ENCODE measurements around the gene ZNF300.
"Not testable (repeated sequence)": the region's sequence is repeated elsewhere in the genome, so short reads cannot be mapped to it uniquely, and the experiment has no call there.

ZNF300 gene

DNA sequence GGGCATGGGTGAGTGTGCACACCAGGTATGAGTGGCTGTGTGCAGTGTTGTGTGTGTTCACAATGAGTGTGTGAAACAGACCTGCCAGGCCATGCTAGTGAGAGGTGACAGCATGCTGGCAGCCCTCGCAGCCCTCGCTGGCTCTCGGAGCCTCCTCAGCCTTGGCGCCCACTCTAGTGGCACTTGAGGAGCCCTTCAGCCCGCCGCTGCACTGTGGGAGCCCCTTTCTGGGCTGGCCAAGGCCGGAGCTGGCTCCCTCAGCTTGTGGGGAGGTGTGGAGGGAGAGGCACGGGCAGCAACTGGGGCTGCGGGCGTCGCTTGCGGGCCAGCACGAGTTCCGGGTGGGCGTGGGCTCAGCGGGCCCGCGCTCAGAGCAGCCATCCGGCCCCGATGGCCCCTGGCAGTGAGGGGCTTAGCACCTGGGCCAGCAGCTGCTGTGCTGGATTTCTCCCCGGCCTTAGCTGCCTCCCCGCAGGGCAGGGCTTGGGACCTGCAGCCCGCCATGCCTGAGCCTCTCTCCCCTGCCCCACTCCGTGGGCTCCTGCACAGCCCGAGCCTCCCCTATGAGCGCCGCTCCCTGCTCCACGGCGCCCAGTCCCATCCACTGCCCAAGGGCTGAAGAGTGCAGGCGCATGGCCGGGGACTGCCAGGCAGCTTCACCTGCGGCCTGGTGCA, 59.5 kb downstream of the ZNF300 start:
- not testable (repeated sequence) for DNase-seq
